ENCODE data around the gene ZACN. TPM values are rescaled to one million over a fixed set of nuclear protein-coding genes. Genes with fewer than 3 reads are reported as not detected.

Gene ZACN
- not detected for total RNA-seq
- polyA plus RNA-seq: 1 to 10 TPM in 1 of 2 donors, under 1 TPM in 1; 0.75 to 3.0 TPM
- long read RNA-seq, donor 1: 0 reads
- long read RNA-seq, donor 2, partial matches to known transcripts: 0 of 4 reads
- long read RNA-seq, donor 2, other reads (novel, unspliced or antisense): 0 of 4 reads

GRCh38 chr17:76078860-76079534 lies at the start of gene ZACN:
Gene ZACN (plus strand): TSS chr17:76079182. CDS start chr17:76079265, 83 bp downstream.
- H3K4me1 ChIP-seq (ENCODE audit: control insufficient read depth in 1 of 2, insufficient read depth in 2 of 2, low read length in 2 of 2): no peaks in the 10 kb centered on the region
- DNase-seq: no peak
- H3K27ac ChIP-seq (ENCODE audit: low read depth in 1 of 2, low read length in 2 of 2): no peak within 1 kb of the TSS
- no peak for ATAC-seq (ENCODE audit: low FRiP score)
- no peak within 1 kb of the TSS for H3K4me3 ChIP-seq (ENCODE audit: low read length in 2 of 2)
- peaks cover 0 to 2% of the 10 kb centered on the region in 2 donors for H3K36me3 ChIP-seq (ENCODE audit: control insufficient read depth in 1 of 2, insufficient read depth in 2 of 2, low read length in 1 of 2)
- no peaks in the 10 kb centered on the region for H3K9me3 ChIP-seq (ENCODE audit: control insufficient read depth, low read length)
- WGBS, 2 donors: 62 to 65% methylated on average over 17 of the region's 17 CpGs
- no peaks in the 10 kb centered on the region for H3K27me3 ChIP-seq (ENCODE audit: control insufficient read depth in 1 of 2, insufficient read depth in 2 of 2, low read length in 1 of 2)
- intact Hi-C loops (cut with DNase I): no loop called here

GRCh38 chr17:76032073-76032779 lies 46.8 kb upstream of the ZACN start:
- H3K27me3 ChIP-seq (ENCODE audit: control insufficient read depth in 1 of 2, insufficient read depth in 2 of 2, low read length in 1 of 2): no peaks in the 10 kb centered on the region

GRCh38 chr17:76032780-76033108 lies 46.2 kb upstream of the ZACN start:
- Histone ChIP-seq H3K27ac (ENCODE audit: low read depth in 1 of 2, low read length in 2 of 2) (no peak overlapping the region), H3K4me3 (ENCODE audit: low read length in 2 of 2) (no peak overlapping the region), H3K27me3 (ENCODE audit: control insufficient read depth in 1 of 2, insufficient read depth in 2 of 2, low read length in 1 of 2) (no peaks in the 10 kb centered on the region), H3K36me3 (ENCODE audit: control insufficient read depth in 1 of 2, insufficient read depth in 2 of 2, low read length in 1 of 2) (no peaks in the 10 kb centered on the region), H3K9me3 (ENCODE audit: control insufficient read depth, low read length) (no peaks in the 10 kb centered on the region), H3K4me1 (ENCODE audit: control insufficient read depth in 1 of 2, insufficient read depth in 2 of 2, low read length in 2 of 2) (no peaks in the 10 kb centered on the region)
- no peak for ATAC-seq (ENCODE audit: low FRiP score)
- WGBS, 2 donors: 90 to 92% methylated on average over 5 of the region's 5 CpGs
- intact Hi-C loops (cut with DNase I): no loop called here
- DNase-seq: no peak

More at GRCh38 chr17:76032073-76032779, 46.8 kb upstream of the ZACN start:
- no peak overlapping the region for H3K4me3 ChIP-seq (ENCODE audit: low read length in 2 of 2)
- no peaks in the 10 kb centered on the region for H3K4me1 ChIP-seq (ENCODE audit: control insufficient read depth in 1 of 2, insufficient read depth in 2 of 2, low read length in 2 of 2)
- no peaks in the 10 kb centered on the region for H3K9me3 ChIP-seq (ENCODE audit: control insufficient read depth, low read length)
- intact Hi-C loops (cut with DNase I): no loop called here
- ATAC-seq (ENCODE audit: low FRiP score): no peak
- no peak overlapping the region for H3K27ac ChIP-seq (ENCODE audit: low read depth in 1 of 2, low read length in 2 of 2)
- DNase-seq: no peak
- 69% methylated on average over 20 of the region's 20 CpGs for WGBS, 2 donors
- H3K36me3 ChIP-seq (ENCODE audit: control insufficient read depth in 1 of 2, insufficient read depth in 2 of 2, low read length in 1 of 2): no peaks in the 10 kb centered on the region

- H3K4me3 ChIP-seq (ENCODE audit: low read length in 2 of 2): no peak overlapping the region
- intact Hi-C loops (cut with DNase I): no loop called here
- no peak for ATAC-seq (ENCODE audit: low FRiP score)
- no peak for DNase-seq
- no peak overlapping the region for H3K27ac ChIP-seq (ENCODE audit: low read depth in 1 of 2, low read length in 2 of 2)
- no peaks in the 10 kb centered on the region for H3K27me3 ChIP-seq (ENCODE audit: control insufficient read depth in 1 of 2, insufficient read depth in 2 of 2, low read length in 1 of 2)
- H3K4me1 ChIP-seq (ENCODE audit: control insufficient read depth in 1 of 2, insufficient read depth in 2 of 2, low read length in 2 of 2): no peaks in the 10 kb centered on the region
- H3K36me3 ChIP-seq (ENCODE audit: control insufficient read depth in 1 of 2, insufficient read depth in 2 of 2, low read length in 1 of 2): no peaks in the 10 kb centered on the region
- no peaks in the 10 kb centered on the region for H3K9me3 ChIP-seq (ENCODE audit: control insufficient read depth, low read length)
- 97% methylated on average over 6 of the region's 6 CpGs for WGBS, 2 donors
These were observed 45.8 kb upstream of the ZACN start for GRCh38 chr17:76033139-76033538.

GRCh38 chr17:76034428-76035350 lies 44.3 kb upstream of the ZACN start:
- no peak for ATAC-seq (ENCODE audit: low FRiP score)
- intact Hi-C loops (cut with DNase I): no loop called here
- Histone ChIP-seq H3K27ac (ENCODE audit: low read depth in 1 of 2, low read length in 2 of 2) (no peak overlapping the region), H3K4me1 (ENCODE audit: control insufficient read depth in 1 of 2, insufficient read depth in 2 of 2, low read length in 2 of 2) (no peaks in the 10 kb centered on the region), H3K4me3 (ENCODE audit: low read length in 2 of 2) (no peak overlapping the region), H3K27me3 (ENCODE audit: control insufficient read depth in 1 of 2, insufficient read depth in 2 of 2, low read length in 1 of 2) (no peaks in the 10 kb centered on the region), H3K9me3 (ENCODE audit: control insufficient read depth, low read length) (no peaks in the 10 kb centered on the region), H3K36me3 (ENCODE audit: control insufficient read depth in 1 of 2, insufficient read depth in 2 of 2, low read length in 1 of 2) (peaks cover 0 to 3% of the 10 kb centered on the region in 2 donors)
- no peak for DNase-seq
- 45 to 53% methylated on average over 13 of the region's 13 CpGs for WGBS, 2 donors

GRCh38 chr17:76036497-76037261 lies 42.3 kb upstream of the ZACN start:
- H3K27ac ChIP-seq (ENCODE audit: low read depth in 1 of 2, low read length in 2 of 2): no peak overlapping the region
- DNase-seq (no peak), ATAC-seq (ENCODE audit: low FRiP score) (no peak)
- 46 to 50% methylated on average over 22 of the region's 22 CpGs for WGBS, 2 donors
- no peaks in the 10 kb centered on the region for H3K27me3 ChIP-seq (ENCODE audit: control insufficient read depth in 1 of 2, insufficient read depth in 2 of 2, low read length in 1 of 2)
- H3K4me1 ChIP-seq (ENCODE audit: control insufficient read depth in 1 of 2, insufficient read depth in 2 of 2, low read length in 2 of 2): no peaks in the 10 kb centered on the region
- H3K4me3 ChIP-seq (ENCODE audit: low read length in 2 of 2): no peak overlapping the region
- H3K36me3 ChIP-seq (ENCODE audit: control insufficient read depth in 1 of 2, insufficient read depth in 2 of 2, low read length in 1 of 2): peaks cover 0 to 13% of the 10 kb centered on the region in 2 donors
- intact Hi-C loops (cut with DNase I): no loop called here
- no peaks in the 10 kb centered on the region for H3K9me3 ChIP-seq (ENCODE audit: control insufficient read depth, low read length)

DNA sequence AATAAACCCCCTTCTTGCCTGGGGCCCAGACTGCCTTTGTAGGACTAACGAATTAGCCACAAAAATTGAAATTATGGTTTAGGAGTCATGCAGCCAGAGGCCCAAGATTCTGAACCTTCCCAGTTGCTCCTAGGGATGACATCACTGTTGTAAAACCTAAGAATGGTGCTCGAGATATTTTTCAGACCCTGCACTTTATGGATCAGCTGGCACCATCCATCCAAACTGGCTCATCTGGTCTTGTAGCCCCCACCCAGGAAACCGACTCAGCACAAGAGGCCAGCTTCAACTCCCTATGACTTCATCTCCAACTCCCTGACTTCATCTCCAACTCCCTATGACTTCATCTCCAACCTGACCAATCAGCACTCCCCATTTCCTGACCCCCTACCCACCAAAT lies 40.9 kb upstream of the ZACN start:
- Histone ChIP-seq H3K4me1 (ENCODE audit: control insufficient read depth in 1 of 2, insufficient read depth in 2 of 2, low read length in 2 of 2) (no peaks in the 10 kb centered on the region), H3K4me3 (ENCODE audit: low read length in 2 of 2) (no peak overlapping the region), H3K27me3 (ENCODE audit: control insufficient read depth in 1 of 2, insufficient read depth in 2 of 2, low read length in 1 of 2) (no peaks in the 10 kb centered on the region), H3K9me3 (ENCODE audit: control insufficient read depth, low read length) (no peaks in the 10 kb centered on the region), H3K27ac (ENCODE audit: low read depth in 1 of 2, low read length in 2 of 2) (no peak overlapping the region), H3K36me3 (ENCODE audit: control insufficient read depth in 1 of 2, insufficient read depth in 2 of 2, low read length in 1 of 2) (peaks cover 0 to 14% of the 10 kb centered on the region in 2 donors)
- ATAC-seq (ENCODE audit: low FRiP score): no peak
- 69 to 75% methylated on average over 3 of the region's 3 CpGs for WGBS, 2 donors
- intact Hi-C loops (cut with DNase I): no loop called here
- DNase-seq: no peak

- H3K4me1 ChIP-seq (ENCODE audit: control insufficient read depth in 1 of 2, insufficient read depth in 2 of 2, low read length in 2 of 2): no peaks in the 10 kb centered on the region
- peaks cover 4 to 21% of the 10 kb centered on the region in 2 donors for H3K36me3 ChIP-seq (ENCODE audit: control insufficient read depth in 1 of 2, insufficient read depth in 2 of 2, low read length in 1 of 2)
- intact Hi-C loops (cut with DNase I): no loop called here
- whole genome bisulfite sequencing, 2 donors: 57 to 59% methylated on average over 6 of the region's 6 CpGs
- no peak for DNase-seq
- H3K27ac ChIP-seq (ENCODE audit: low read depth in 1 of 2, low read length in 2 of 2): no peak overlapping the region
- no peaks in the 10 kb centered on the region for H3K9me3 ChIP-seq (ENCODE audit: control insufficient read depth, low read length)
- H3K4me3 ChIP-seq (ENCODE audit: low read length in 2 of 2): no peak overlapping the region
- no peak for ATAC-seq (ENCODE audit: low FRiP score)
- H3K27me3 ChIP-seq (ENCODE audit: control insufficient read depth in 1 of 2, insufficient read depth in 2 of 2, low read length in 1 of 2): no peaks in the 10 kb centered on the region
These were observed 39.9 kb upstream of the ZACN start for GRCh38 chr17:76039121-76039520.
